Body of pancreas (tissue), 4 donors: ENCODE data around the gene EPHB2. TPM values are rescaled to one million over a fixed set of nuclear protein-coding genes. Genes with fewer than 3 reads are reported as not detected.

Experiments
- ATAC-seq: fragments of 150-250 bp; one replicate; pipeline ENCODE4 v1.9.1; 2016
- DNase-seq, 4 donors: peaks; one replicate each; pipeline ENCODE4 v3.0.0-alpha.2; 2019
- H3K27ac ChIP-seq, 4 donors: fragments of 200-600 bp; sonication (generic); 1 replicate in 3 of 4; 2 replicates in 1 of 4; pipeline versions ENCODE4 v1.5.1 to v1.6.1; 2016 to 2019; ENCODE audit warnings: mild to moderate bottlenecking in 1 of 4, mixed read lengths in 1 of 4, moderate library complexity in 1 of 4
- H3K27me3 ChIP-seq, 2 donors: fragments of 200-600 bp; sonication (generic); one replicate each; pipeline ENCODE4 v1.6.0; 2016; ENCODE audit warnings: mild to moderate bottlenecking in 1 of 2
- H3K36me3 ChIP-seq, 2 donors: fragments of 200-600 bp; sonication (generic); replicated peaks in 1 of 2; 2 replicates each; pipeline ENCODE4 v1.5.1; 2016; ENCODE audit warnings: low read depth in 2 of 2; ENCODE audit not compliant: insufficient read depth in 1 of 2
- H3K4me1 ChIP-seq: fragments of 200-600 bp; sonication (generic); one replicate; pipeline ENCODE4 v1.6.0; 2016
- H3K4me3 ChIP-seq, 2 donors: fragments of 200-600 bp; sonication (generic); 1 replicate in 1 of 2; 2 replicates in 1 of 2; pipeline ENCODE4 v1.5.1; 2016 to 2019
- H3K9me3 ChIP-seq, 3 donors: fragments of 200-600 bp; sonication (generic); 1 replicate in 2 of 3; 2 replicates in 1 of 3; pipeline ENCODE4 v1.5.1; 2016
- POLR2A ChIP-seq, 3 donors: fragments of 450-650 bp; IDR thresholded peaks; one replicate each; pipeline ENCODE4 v1.6.1; 2016; ENCODE audit warnings: antibody characterized with exemption in 3 of 3, mild to moderate bottlenecking in 2 of 3
- WGBS, 2 donors: methylation state at CpG; one replicate each; pipeline ENCODE4 v1.1.5; 2017; 5-methylcytosine and 5-hydroxymethylcytosine counted together
- intact Hi-C: fragments of 100-400 bp; cut with DNase I; formaldehyde crosslinking; loops from one replicate; pipeline ENCODE4 v1.15.1; 2023
- total RNA-seq, 2 donors: library from RNA; depleted of rRNA; stranded (reverse); fragments of >200 nt; gene quantifications; one replicate each; pipeline ENCODE4 v1.1.0, GENCODE V29; 2016
- TF ChIP-seq, protein P1 (sequence below), 7 experiments: fragments of 450-650 bp in 4 of 7; fragments of 200-600 bp in 3 of 7; sonication (generic) in 3 of 7; IDR thresholded peaks; one replicate each; pipeline ENCODE4 v1.5.1; 2016 to 2019; ENCODE audit warnings: antibody characterized with exemption in 7 of 7

Gene EPHB2
- total RNA-seq, 2 donors from 2014 or later = 2.9 to 7.9 TPM

DNA sequence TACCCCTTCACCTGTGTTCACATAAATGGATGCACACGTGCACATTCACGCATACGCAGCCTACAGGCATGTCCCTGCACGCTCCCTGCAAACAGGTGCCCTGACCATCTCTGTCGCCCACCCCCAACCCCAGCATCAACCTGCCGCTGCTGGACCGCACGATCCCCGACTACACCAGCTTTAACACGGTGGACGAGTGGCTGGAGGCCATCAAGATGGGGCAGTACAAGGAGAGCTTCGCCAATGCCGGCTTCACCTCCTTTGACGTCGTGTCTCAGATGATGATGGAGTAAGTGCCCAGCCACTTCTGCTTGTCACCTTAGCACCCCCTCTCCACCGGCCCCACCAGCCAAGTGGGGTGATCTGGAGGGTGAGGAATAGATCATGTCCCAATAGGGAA is 201.7 kb downstream of the EPHB2 start:
- H3K27ac ChIP-seq = no peak overlapping the region
- DNase-seq (no peak), ATAC-seq (no peak)
- WGBS, 2 donors = 83 to 97% methylated on average over 15 to 16 of the region's 16 CpGs
- no peaks in the 10 kb centered on the region for H3K9me3 ChIP-seq
- no peaks in the 10 kb centered on the region for H3K27me3 ChIP-seq
- intact Hi-C loops = no loop called here
- H3K4me1 ChIP-seq = no peaks in the 10 kb centered on the region
- no peak for TF ChIP-seq POLR2A (IDR thresholded peaks at IDR 0.05)
- TF ChIP-seq, protein P1, sequence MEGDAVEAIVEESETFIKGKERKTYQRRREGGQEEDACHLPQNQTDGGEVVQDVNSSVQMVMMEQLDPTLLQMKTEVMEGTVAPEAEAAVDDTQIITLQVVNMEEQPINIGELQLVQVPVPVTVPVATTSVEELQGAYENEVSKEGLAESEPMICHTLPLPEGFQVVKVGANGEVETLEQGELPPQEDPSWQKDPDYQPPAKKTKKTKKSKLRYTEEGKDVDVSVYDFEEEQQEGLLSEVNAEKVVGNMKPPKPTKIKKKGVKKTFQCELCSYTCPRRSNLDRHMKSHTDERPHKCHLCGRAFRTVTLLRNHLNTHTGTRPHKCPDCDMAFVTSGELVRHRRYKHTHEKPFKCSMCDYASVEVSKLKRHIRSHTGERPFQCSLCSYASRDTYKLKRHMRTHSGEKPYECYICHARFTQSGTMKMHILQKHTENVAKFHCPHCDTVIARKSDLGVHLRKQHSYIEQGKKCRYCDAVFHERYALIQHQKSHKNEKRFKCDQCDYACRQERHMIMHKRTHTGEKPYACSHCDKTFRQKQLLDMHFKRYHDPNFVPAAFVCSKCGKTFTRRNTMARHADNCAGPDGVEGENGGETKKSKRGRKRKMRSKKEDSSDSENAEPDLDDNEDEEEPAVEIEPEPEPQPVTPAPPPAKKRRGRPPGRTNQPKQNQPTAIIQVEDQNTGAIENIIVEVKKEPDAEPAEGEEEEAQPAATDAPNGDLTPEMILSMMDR (IDR thresholded peaks at IDR 0.05) = no peak
- H3K36me3 ChIP-seq = no peaks in the 10 kb centered on the region
- no peak overlapping the region for H3K4me3 ChIP-seq

DNA sequence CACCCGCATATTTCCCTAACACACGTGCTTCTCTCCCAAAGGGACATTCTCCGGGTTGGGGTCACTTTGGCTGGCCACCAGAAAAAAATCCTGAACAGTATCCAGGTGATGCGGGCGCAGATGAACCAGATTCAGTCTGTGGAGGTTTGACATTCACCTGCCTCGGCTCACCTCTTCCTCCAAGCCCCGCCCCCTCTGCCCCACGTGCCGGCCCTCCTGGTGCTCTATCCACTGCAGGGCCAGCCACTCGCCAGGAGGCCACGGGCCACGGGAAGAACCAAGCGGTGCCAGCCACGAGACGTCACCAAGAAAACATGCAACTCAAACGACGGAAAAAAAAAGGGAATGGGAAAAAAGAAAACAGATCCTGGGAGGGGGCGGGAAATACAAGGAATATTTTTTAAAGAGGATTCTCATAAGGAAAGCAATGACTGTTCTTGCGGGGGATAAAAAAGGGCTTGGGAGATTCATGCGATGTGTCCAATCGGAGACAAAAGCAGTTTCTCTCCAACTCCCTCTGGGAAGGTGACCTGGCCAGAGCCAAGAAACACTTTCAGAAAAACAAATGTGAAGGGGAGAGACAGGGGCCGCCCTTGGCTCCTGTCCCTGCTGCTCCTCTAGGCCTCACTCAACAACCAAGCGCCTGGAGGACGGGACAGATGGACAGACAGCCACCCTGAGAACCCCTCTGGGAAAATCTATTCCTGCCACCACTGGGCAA is 202.9 kb downstream of the EPHB2 start:
- TF ChIP-seq POLR2A (IDR thresholded peaks at IDR 0.05) = no peak
- TF ChIP-seq, protein P1 (IDR thresholded peaks at IDR 0.05) = no peak
- intact Hi-C loops = no loop called here
- Histone ChIP-seq H3K4me1 (no peaks in the 10 kb centered on the region), H3K9me3 (no peaks in the 10 kb centered on the region), H3K27ac (no peak overlapping the region), H3K36me3 (no peaks in the 10 kb centered on the region), H3K4me3 (no peak overlapping the region), H3K27me3 (no peaks in the 10 kb centered on the region)
- no peak for ATAC-seq
- no peak for DNase-seq
- WGBS, 2 donors = 77 to 82% methylated on average over 22 to 24 of the region's 24 CpGs

DNA sequence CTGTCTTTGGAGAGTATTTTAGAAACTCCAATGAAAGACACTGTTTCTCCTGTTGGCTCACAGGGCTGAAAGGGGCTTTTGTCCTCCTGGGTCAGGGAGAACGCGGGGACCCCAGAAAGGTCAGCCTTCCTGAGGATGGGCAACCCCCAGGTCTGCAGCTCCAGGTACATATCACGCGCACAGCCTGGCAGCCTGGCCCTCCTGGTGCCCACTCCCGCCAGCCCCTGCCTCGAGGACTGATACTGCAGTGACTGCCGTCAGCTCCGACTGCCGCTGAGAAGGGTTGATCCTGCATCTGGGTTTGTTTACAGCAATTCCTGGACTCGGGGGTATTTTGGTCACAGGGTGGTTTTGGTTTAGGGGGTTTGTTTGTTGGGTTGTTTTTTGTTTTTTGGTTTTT is 203.5 kb downstream of the EPHB2 start:
- no peak overlapping the region for H3K27ac ChIP-seq
- H3K4me1 ChIP-seq = no peaks in the 10 kb centered on the region
- no peaks in the 10 kb centered on the region for H3K9me3 ChIP-seq
- no peaks in the 10 kb centered on the region for H3K36me3 ChIP-seq
- H3K27me3 ChIP-seq = no peaks in the 10 kb centered on the region
- TF ChIP-seq, protein P1 (IDR thresholded peaks at IDR 0.05) = no peak
- no peak for ATAC-seq
- intact Hi-C loops = no loop called here
- H3K4me3 ChIP-seq = no peak overlapping the region
- WGBS, 2 donors = 60 to 85% methylated on average over 1 to 10 of the region's 10 CpGs
- DNase-seq = no peak

GRCh38 chr1:22914633-22915217 is 204.1 kb downstream of the EPHB2 start:
- DNase-seq (no peak), ATAC-seq (no peak)
- Histone ChIP-seq H3K9me3 (no peaks in the 10 kb centered on the region), H3K36me3 (no peaks in the 10 kb centered on the region), H3K4me3 (no peak overlapping the region), H3K27ac (no peak overlapping the region), H3K27me3 (no peaks in the 10 kb centered on the region), H3K4me1 (no peaks in the 10 kb centered on the region)
- TF ChIP-seq, protein P1 (IDR thresholded peaks at IDR 0.05) = no peak
- no peak for TF ChIP-seq POLR2A (IDR thresholded peaks at IDR 0.05)
- intact Hi-C loops = no loop called here
- 82 to 85% methylated on average over 8 of the region's 8 CpGs for WGBS, 2 donors

GRCh38 chr1:22915231-22915630 is 204.6 kb downstream of the EPHB2 start:
- ATAC-seq = no peak
- Histone ChIP-seq H3K4me1 (no peaks in the 10 kb centered on the region), H3K9me3 (no peaks in the 10 kb centered on the region), H3K27ac (no peak overlapping the region), H3K4me3 (no peak overlapping the region), H3K27me3 (no peaks in the 10 kb centered on the region), H3K36me3 (no peaks in the 10 kb centered on the region)
- DNase-seq = no peak
- intact Hi-C loops = no loop called here
- 53 to 73% methylated on average over 7 of the region's 7 CpGs for WGBS, 2 donors
- TF ChIP-seq, protein P1 (IDR thresholded peaks at IDR 0.05) = no peak
- TF ChIP-seq POLR2A (IDR thresholded peaks at IDR 0.05) = no peak
